H1 (cell line): ENCODE results near the gene ZNF148. TPM values are rescaled to one million over a fixed set of nuclear protein-coding genes. Genes with fewer than 3 reads are reported as not detected.

Experiments
- BRCA1 ChIP-seq: IDR thresholded peaks from 2 replicates; pipeline ENCODE4 v1.6.1; 2012; ENCODE audit warnings: low read depth, low read length, improper control_type of control experiment
- CTBP2 ChIP-seq: IDR thresholded peaks from 2 replicates; pipeline ENCODE4 v1.7.0; 2011; ENCODE audit warnings: borderline replicate concordance, mild to moderate bottlenecking, moderate library complexity, mixed read lengths, low read length; ENCODE audit not compliant: insufficient read depth, insufficient read length
- FOSL1 ChIP-seq: IDR thresholded peaks from 2 replicates; pipeline ENCODE4 v1.6.1; 2011; ENCODE audit warnings: mild to moderate bottlenecking, low read depth, low read length, moderate library complexity; ENCODE audit not compliant: insufficient read depth
- NANOG ChIP-seq: IDR thresholded peaks from 2 replicates; pipeline ENCODE4 v1.6.1; 2011; ENCODE audit warnings: low read length, low read depth, mild to moderate bottlenecking, inconsistent platforms; ENCODE audit not compliant: insufficient read depth, poor library complexity, severe bottlenecking
- PHF8 ChIP-seq: fragments of 200-600 bp; sonication (generic); conservative IDR thresholded peaks from 2 replicates; pipeline ENCODE4 v1.7.1; 2012; ENCODE audit warnings: low read depth, mild to moderate bottlenecking, inconsistent platforms, low read length, moderate library complexity
- RAD21 ChIP-seq, 2 experiments: IDR thresholded peaks in 1 of 2; conservative IDR thresholded peaks in 1 of 2; 2 replicates each; pipeline ENCODE4 v1.6.1; 2011; ENCODE audit warnings: low read depth in 2 of 2, low read length in 2 of 2, improper control_type of control experiment in 1 of 2, inconsistent platforms in 1 of 2, mild to moderate bottlenecking in 1 of 2, moderate library complexity in 1 of 2
- TAF7 ChIP-seq: optimal IDR thresholded peaks from 2 replicates; pipeline ENCODE3; 2011; ENCODE audit warnings: low read depth, mild to moderate bottlenecking, inconsistent platforms, low read length, moderate library complexity, borderline replicate concordance
- TCF12 ChIP-seq: IDR thresholded peaks from 2 replicates; pipeline ENCODE4 v1.6.1; 2011; ENCODE audit warnings: low read depth, mild to moderate bottlenecking, low read length
- polyA plus RNA-seq, 7 experiments: library from polyadenylated mRNA; depleted of rRNA in 3 of 7; stranded (reverse) in 5 of 7; unstranded in 2 of 7; fragments of >200 nt in 5 of 7; fragments of 200-250 nt in 2 of 7; gene quantifications; 1 replicate in 5 of 7; 2 replicates in 1 of 7; 4 replicates in 1 of 7; pipeline versions ENCODE4 v1.2.1 to v1.2.3, GENCODE V29; 2011 to 2013; ENCODE audit warnings: missing spikeins in 2 of 7, mixed read lengths in 2 of 7
- total RNA-seq: library from RNA; stranded (reverse); fragmentation: NEBNext Ultra II Directional; extraction: Animal tissue kit (Norgen Biotek cat#: 25700); gene quantifications from 2 replicates; pipeline ENCODE4 v1.2.1, GENCODE V29; 2021
- TF ChIP-seq, protein P1 (sequence below): IDR thresholded peaks from 2 replicates; pipeline ENCODE4 v1.6.1; 2011; ENCODE audit warnings: low read length, improper control_type of control experiment

ZNF148 gene
- total and polyA plus RNA-seq, 2 of the 8 experiments (the other 6 are each of a cell fraction or from before 2014, with no cell fraction given) = 3.7 to 22.6 TPM

DNA sequence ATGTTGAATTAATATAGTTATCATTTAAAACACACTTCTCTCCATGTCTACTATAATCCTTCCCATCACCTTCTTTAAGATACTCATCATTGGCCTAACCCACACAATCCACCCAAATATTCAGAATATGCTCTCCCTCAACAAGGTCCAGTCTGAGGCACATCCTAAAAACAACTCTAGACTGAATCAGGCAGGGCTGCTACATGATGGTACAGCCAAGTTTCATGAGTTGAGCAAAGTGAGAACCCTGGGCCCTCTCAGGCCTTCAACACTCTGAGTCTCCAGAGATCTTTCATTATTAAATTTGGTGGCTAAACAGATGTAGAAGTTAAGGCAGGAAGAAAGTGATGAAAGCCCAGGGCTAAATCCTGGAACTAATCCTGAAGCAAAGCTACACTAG lies 16.2 kb downstream of the ZNF148 start (continued):
- TF ChIP-seq RAD21 (IDR thresholded peaks at IDR 0.05 in 1 of 2, conservative IDR thresholded peaks at IDR 0.05 in 1 of 2; ENCODE audit: low read depth in 2 of 2, low read length in 2 of 2) (no peak), NANOG (no peak), TCF12 (no peak), BRCA1 (no peak), FOSL1 (no peak), TAF7 (no peak), CTBP2 (no peak), PHF8 (no peak)
- TF ChIP-seq, protein P1, sequence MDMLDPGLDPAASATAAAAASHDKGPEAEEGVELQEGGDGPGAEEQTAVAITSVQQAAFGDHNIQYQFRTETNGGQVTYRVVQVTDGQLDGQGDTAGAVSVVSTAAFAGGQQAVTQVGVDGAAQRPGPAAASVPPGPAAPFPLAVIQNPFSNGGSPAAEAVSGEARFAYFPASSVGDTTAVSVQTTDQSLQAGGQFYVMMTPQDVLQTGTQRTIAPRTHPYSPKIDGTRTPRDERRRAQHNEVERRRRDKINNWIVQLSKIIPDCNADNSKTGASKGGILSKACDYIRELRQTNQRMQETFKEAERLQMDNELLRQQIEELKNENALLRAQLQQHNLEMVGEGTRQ = no peak
